Measurements from ENCODE around the gene AGMO.

The AGMO gene

GRCh38 chr7:15209429-15209828, 352.4 kb downstream of the AGMO start:
- Histone ChIP-seq H3K9me2 (replicated peaks; ENCODE audit: control insufficient read depth, low read length) (no peaks in the 10 kb centered on the region), H3K4me2 (ENCODE audit: low read length) (no peak overlapping the region), H4K20me1 (ENCODE audit: control insufficient read depth, insufficient read depth, low read depth, low read length) (no peaks in the 10 kb centered on the region), H3K9me3 (ENCODE audit: control insufficient read depth, insufficient read depth, low read length) (no peaks in the 10 kb centered on the region), H3K27me3 (ENCODE audit: control insufficient read depth, low read length) (no peaks in the 10 kb centered on the region), H3K4me3 (ENCODE audit: low read length) (no peak overlapping the region), H3K79me2 (ENCODE audit: control insufficient read depth, low read length) (no peaks in the 10 kb centered on the region), H3K27ac (ENCODE audit: low read depth, low read length) (no peak overlapping the region), H3F3A (ENCODE audit: control insufficient read depth, insufficient read depth) (no peaks in the 10 kb centered on the region), H3K36me3 (ENCODE audit: control insufficient read depth, low read length) (no peaks in the 10 kb centered on the region), H3K4me1 (ENCODE audit: control insufficient read depth, low read length) (no peaks in the 10 kb centered on the region)
- TF ChIP-seq CTCF (IDR thresholded peaks at IDR 0.05; ENCODE audit: low read depth, low read length, poor library complexity, severe bottlenecking) (no peak), EZH2phosphoT487 (IDR thresholded peaks at IDR 0.05; ENCODE audit: borderline replicate concordance, low read length) (no peak)

GRCh38 chr7:15204421-15204820, 357.4 kb downstream of the AGMO start:
- H3K27ac ChIP-seq (ENCODE audit: low read depth, low read length) = no peak overlapping the region
- H3K4me1 ChIP-seq (ENCODE audit: control insufficient read depth, low read length) = no peaks in the 10 kb centered on the region
- H3K4me3 ChIP-seq (ENCODE audit: low read length) = no peak overlapping the region
- H3F3A ChIP-seq (ENCODE audit: control insufficient read depth, insufficient read depth) = no peaks in the 10 kb centered on the region
- H4K20me1 ChIP-seq (ENCODE audit: control insufficient read depth, insufficient read depth, low read depth, low read length) = no peaks in the 10 kb centered on the region
- H3K4me2 ChIP-seq (ENCODE audit: low read length) = no peak overlapping the region
- TF ChIP-seq EZH2phosphoT487 (IDR thresholded peaks at IDR 0.05; ENCODE audit: borderline replicate concordance, low read length) = no peak
- no peak for TF ChIP-seq CTCF (IDR thresholded peaks at IDR 0.05; ENCODE audit: low read depth, low read length, poor library complexity, severe bottlenecking)
- H3K9me2 ChIP-seq (replicated peaks; ENCODE audit: control insufficient read depth, low read length) = no peaks in the 10 kb centered on the region
- no peaks in the 10 kb centered on the region for H3K9me3 ChIP-seq (ENCODE audit: control insufficient read depth, insufficient read depth, low read length)
- no peaks in the 10 kb centered on the region for H3K79me2 ChIP-seq (ENCODE audit: control insufficient read depth, low read length)
- H3K27me3 ChIP-seq (ENCODE audit: control insufficient read depth, low read length) = no peaks in the 10 kb centered on the region
- H3K36me3 ChIP-seq (ENCODE audit: control insufficient read depth, low read length) = no peaks in the 10 kb centered on the region

GRCh38 chr7:15199482-15199881, 362.3 kb downstream of the AGMO start:
- no peaks in the 10 kb centered on the region for H3K79me2 ChIP-seq (ENCODE audit: control insufficient read depth, low read length)
- H3K4me1 ChIP-seq (ENCODE audit: control insufficient read depth, low read length) = no peaks in the 10 kb centered on the region
- no peaks in the 10 kb centered on the region for H3K36me3 ChIP-seq (ENCODE audit: control insufficient read depth, low read length)
- H3F3A ChIP-seq (ENCODE audit: control insufficient read depth, insufficient read depth) = no peaks in the 10 kb centered on the region
- H3K27ac ChIP-seq (ENCODE audit: low read depth, low read length) = no peak overlapping the region
- H3K9me3 ChIP-seq (ENCODE audit: control insufficient read depth, insufficient read depth, low read length) = no peaks in the 10 kb centered on the region
- no peak overlapping the region for H3K4me3 ChIP-seq (ENCODE audit: low read length)
- no peak overlapping the region for H3K4me2 ChIP-seq (ENCODE audit: low read length)
- TF ChIP-seq CTCF (IDR thresholded peaks at IDR 0.05; ENCODE audit: low read depth, low read length, poor library complexity, severe bottlenecking) = peak; percentile 56
- TF ChIP-seq EZH2phosphoT487 (IDR thresholded peaks at IDR 0.05; ENCODE audit: borderline replicate concordance, low read length) = no peak
- no peaks in the 10 kb centered on the region for H3K27me3 ChIP-seq (ENCODE audit: control insufficient read depth, low read length)
- no peaks in the 10 kb centered on the region for H4K20me1 ChIP-seq (ENCODE audit: control insufficient read depth, insufficient read depth, low read depth, low read length)
- H3K9me2 ChIP-seq (replicated peaks; ENCODE audit: control insufficient read depth, low read length) = no peaks in the 10 kb centered on the region
